SK-N-MC (cell line): ENCODE measurements around the gene ARMH4.

Source experiments
- DNase-seq: peaks from one replicate; pipeline ENCODE4 v3.0.0-alpha.2; 2011; ENCODE audit warnings: low read depth, low spot score
- H3K27ac ChIP-seq: fragments of 200-600 bp; sonication (generic); 2 replicates; pipeline ENCODE4 v1.5.1; 2016; ENCODE audit warnings: mixed run types
- H3K36me3 ChIP-seq: fragments of 200-600 bp; sonication (generic); 2 replicates; pipeline ENCODE4 v1.6.1; 2017; ENCODE audit warnings: antibody characterized with exemption, low read length, mixed read lengths; ENCODE audit not compliant: insufficient read depth
- H3K4me3 ChIP-seq: fragments of 200-600 bp; sonication (generic); 2 replicates; pipeline ENCODE4 v1.5.1; 2016
- H3K9ac ChIP-seq: fragments of 200-600 bp; sonication (generic); 2 replicates; pipeline ENCODE4 v1.8.0; 2017; ENCODE audit warnings: mixed run types, mixed read lengths; ENCODE audit not compliant: insufficient read length
- H3K9me3 ChIP-seq: fragments of 200-600 bp; sonication (generic); 2 replicates; pipeline ENCODE4 v1.6.1; 2017; ENCODE audit warnings: low read depth, mild to moderate bottlenecking, antibody characterized with exemption, low read length, moderate library complexity, mixed read lengths
- EZH2 ChIP-seq: fragments of 200-600 bp; sonication (generic); IDR thresholded peaks from one replicate; pipeline ENCODE4 v1.6.1; 2017; ENCODE audit warnings: antibody characterized with exemption
- FOXP2 ChIP-seq: optimal IDR thresholded peaks from 2 replicates; pipeline ENCODE3; 2011; ENCODE audit warnings: mild to moderate bottlenecking, moderate library complexity; ENCODE audit not compliant: insufficient read depth; ENCODE audit errors: extremely low read length, control extremely low read depth
- POLR2AphosphoS5 ChIP-seq: IDR thresholded peaks from 2 replicates; pipeline ENCODE4 v1.6.1; 2012; ENCODE audit warnings: mild to moderate bottlenecking, low read depth, low read length, borderline replicate concordance

Gene ARMH4

DNA sequence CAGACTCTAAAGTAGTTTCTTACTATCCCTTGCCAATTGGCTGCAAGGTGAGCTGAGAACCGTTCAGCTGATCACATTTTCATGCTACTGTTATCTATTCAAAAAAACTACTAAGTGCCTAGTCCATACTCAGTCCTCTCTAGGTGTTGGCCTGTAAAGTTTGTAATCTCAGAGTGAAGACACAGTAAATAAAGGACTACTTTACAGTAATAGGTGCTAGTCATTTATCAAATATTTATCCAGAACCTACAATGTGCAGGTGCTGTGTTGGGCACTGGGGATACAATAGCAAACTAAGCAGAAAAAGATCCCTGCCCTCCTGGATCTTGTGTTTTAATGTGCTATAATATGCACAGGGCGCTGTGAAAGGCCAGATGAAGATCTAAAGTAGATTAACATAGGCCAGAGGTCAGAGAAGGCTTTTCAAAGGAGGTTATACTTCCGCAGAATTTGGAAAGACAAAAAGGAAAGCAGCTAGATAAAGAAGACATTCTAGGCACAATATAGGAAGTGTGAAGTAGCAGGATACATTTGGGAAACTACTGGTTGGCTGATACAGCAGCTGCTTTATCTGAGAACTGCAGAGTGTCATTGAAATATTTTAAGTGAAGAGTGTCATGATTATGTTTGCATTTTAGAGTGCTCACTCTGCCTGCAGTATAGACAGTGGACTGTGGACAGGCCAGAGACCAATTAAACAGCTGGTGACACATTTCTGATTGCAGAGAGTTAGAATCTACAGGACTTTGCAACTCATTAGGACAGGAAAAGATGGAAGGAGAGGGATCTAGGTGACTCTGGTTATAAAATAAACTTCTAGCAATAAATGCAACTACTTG, 40.0 kb upstream of the ARMH4 start:
- H3K36me3 ChIP-seq: no peaks in the 10 kb centered on the region
- no peak overlapping the region for H3K9ac ChIP-seq
- H3K27ac ChIP-seq: no peak overlapping the region
- H3K4me3 ChIP-seq: no peak overlapping the region
- DNase-seq: no peak
- no peaks in the 10 kb centered on the region for H3K9me3 ChIP-seq
- no peak for TF ChIP-seq POLR2AphosphoS5
- no peak for TF ChIP-seq EZH2
- TF ChIP-seq FOXP2: no peak

DNA sequence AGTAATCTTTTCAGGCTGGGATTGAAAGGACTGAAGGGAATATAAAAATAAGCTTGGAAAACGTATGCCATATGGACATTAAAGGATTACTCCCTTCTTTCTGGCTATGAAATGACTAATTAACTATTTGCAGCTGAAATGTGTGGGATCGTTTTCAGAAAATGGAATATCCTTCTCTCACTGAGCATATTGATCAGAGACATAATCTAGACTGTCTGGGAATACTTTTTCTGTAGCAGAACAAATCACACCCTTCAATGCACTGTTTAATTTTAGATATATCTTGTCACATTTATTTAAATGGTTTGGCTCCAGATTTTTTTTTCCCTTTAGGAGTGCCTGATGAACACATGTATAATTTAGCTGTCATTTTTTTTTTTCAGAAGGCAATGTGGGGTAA, 37.2 kb upstream of the ARMH4 start:
- no peak overlapping the region for H3K9ac ChIP-seq
- no peaks in the 10 kb centered on the region for H3K9me3 ChIP-seq
- no peaks in the 10 kb centered on the region for H3K36me3 ChIP-seq
- DNase-seq: no peak
- H3K27ac ChIP-seq: no peak overlapping the region
- no peak overlapping the region for H3K4me3 ChIP-seq
- no peak for TF ChIP-seq EZH2

DNA sequence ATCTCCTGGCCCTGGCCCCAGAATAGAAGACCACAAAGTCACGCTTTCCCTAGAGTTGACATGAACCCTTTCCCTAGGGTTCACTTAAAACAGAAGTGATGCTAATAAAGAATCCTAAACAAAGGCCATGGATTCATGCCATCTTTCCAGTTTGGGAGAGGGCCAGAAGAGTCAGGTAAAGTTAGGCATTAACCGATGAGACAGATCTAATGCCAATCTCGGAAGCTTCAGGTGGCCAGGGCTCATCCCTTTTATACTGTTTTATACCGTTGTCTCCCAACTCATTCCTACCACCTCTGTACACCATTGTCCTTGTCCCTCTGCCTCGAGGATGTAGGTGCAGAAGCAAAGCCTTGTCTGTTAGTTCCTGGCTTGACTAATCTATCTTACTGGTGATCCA, 25.1 kb upstream of the ARMH4 start:
- Histone ChIP-seq H3K9me3 (no peaks in the 10 kb centered on the region), H3K4me3 (no peak overlapping the region), H3K9ac (no peak overlapping the region), H3K36me3 (no peaks in the 10 kb centered on the region), H3K27ac (no peak overlapping the region)
- no peak for DNase-seq
- no peak for TF ChIP-seq FOXP2
- no peak for TF ChIP-seq POLR2AphosphoS5
- no peak for TF ChIP-seq EZH2

DNA sequence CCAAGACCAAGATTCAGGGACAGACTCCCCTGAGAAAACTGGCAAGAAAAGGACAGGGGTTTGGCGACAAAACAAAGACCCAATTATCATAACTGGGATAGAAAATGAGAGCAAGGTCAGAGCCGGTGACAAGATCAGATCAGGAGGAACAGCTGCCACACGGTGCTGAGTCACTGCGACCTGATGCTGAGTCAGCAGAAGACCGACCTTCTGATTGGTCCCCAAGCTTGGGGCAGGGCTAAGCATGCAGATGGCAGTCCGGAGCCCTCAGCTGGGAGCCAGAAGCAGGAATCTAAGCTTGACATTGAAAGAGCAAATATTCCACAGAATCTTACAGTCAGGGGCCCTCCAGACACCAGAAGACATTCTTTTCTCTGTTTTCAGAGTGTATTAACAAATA, 19.1 kb upstream of the ARMH4 start:
- peak; percentile 57 for DNase-seq
- TF ChIP-seq EZH2: no peak
- TF ChIP-seq POLR2AphosphoS5: peak; percentile 70
- no peak for TF ChIP-seq FOXP2
- Histone ChIP-seq H3K9me3 (no peaks in the 10 kb centered on the region), H3K4me3 (peak overlapping the region; percentile 62), H3K27ac (peak overlapping the region; percentile 86), H3K9ac (peak overlapping the region; percentile 24), H3K36me3 (no peaks in the 10 kb centered on the region)

DNA sequence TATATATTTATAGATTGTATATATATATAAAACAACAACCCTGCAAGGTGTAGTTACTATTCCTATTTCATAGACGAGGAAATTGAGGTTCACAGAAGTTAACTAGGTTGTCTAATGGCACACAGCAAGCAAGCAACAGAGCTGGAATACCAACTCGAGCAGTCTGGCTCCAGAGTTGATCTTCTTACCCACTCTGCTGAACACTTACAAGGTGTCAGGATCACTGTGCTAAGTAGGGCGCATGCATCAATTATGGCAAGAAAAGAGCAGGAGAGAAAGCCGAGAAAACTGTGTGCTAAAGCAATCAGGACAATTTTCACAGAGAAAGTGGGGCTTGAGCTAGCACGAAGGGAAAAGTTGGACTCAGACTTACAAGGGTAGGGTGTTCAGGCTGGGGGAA, 15.9 kb upstream of the ARMH4 start:
- TF ChIP-seq POLR2AphosphoS5: no peak
- TF ChIP-seq EZH2: no peak
- no peak for TF ChIP-seq FOXP2
- DNase-seq: no peak
- no peaks in the 10 kb centered on the region for H3K36me3 ChIP-seq

DNA sequence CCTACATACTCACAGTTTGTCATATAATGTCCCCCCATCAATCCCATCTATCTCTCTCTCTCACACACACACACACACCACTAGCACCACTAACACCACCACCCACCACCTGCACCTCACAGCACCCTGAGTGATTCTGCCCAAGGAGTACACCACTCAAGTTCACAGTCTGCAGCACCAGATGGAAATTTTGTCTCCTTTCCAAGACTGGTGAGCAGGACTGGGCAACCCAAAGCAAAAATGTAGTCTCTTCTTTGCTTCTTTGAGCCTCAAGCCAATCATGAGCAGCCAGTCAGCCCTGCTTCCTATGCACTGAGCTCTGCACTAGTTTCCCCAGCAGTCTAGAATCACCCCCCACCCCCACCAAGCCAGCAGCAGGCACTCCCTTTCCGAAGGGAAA, 15.0 kb upstream of the ARMH4 start:
- Histone ChIP-seq H3K27ac (no peak overlapping the region), H3K4me3 (no peak overlapping the region)

More for the DNA sequence above, 15.9 kb upstream of the ARMH4 start:
- Histone ChIP-seq H3K9ac (no peak overlapping the region), H3K27ac (no peak overlapping the region), H3K4me3 (no peak overlapping the region), H3K9me3 (no peaks in the 10 kb centered on the region)

DNA sequence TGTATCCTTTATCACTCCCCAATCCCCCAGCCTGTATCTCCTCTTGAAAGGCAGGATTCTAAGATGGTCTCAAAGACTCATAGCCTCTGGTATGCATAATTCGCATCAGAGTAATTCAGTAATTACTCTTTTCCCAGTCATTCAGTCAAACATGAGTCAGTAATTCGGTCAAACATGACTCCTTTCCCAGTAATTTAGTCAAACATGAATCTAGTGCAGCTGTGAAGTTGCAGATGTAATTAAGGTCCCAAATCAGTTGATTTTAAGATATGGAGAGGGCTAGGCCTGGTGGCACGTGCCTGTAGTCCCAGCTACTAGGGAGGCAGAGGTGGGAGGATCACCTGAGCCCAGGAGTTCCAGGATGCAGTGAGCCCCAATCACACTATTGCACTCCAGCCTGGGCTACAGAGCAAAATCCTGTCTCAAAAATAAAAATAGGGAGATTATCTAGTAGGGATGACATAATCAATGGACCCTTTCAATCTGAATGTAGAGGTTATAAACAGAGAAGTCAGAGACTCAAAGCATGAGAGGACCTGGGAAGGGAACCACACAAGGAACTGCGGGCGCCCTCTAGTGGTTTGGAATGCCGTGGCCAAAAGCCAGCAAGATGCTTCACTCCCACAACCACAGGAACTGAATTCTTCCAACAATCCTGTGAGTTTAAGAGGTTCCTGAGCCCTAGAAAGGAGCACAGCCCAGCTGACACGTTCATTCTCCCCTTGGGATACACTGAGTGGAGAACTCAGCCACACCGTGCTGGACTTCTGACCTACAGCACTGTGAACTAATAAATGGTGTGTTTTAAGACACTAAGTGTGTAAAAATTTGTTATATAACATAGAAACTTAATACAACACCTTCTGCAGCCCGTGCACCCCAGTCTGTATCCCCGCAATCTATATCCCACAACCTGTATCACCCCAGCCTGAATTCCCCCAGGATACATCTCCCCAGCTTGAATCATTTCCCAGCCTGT, 14.3 kb upstream of the ARMH4 start:
- Histone ChIP-seq H3K9ac (no peak overlapping the region), H3K36me3 (no peaks in the 10 kb centered on the region), H3K4me3 (no peak overlapping the region), H3K9me3 (no peaks in the 10 kb centered on the region), H3K27ac (no peak overlapping the region)
- no peak for TF ChIP-seq POLR2AphosphoS5
- no peak for TF ChIP-seq EZH2
- TF ChIP-seq FOXP2: no peak
- peak; percentile 24 for DNase-seq

More for the DNA sequence above, 15.0 kb upstream of the ARMH4 start:
- no peak overlapping the region for H3K9ac ChIP-seq
- H3K36me3 ChIP-seq: no peaks in the 10 kb centered on the region
- H3K9me3 ChIP-seq: no peaks in the 10 kb centered on the region
- no peak for TF ChIP-seq FOXP2
- no peak for TF ChIP-seq POLR2AphosphoS5
- no peak for TF ChIP-seq EZH2
- DNase-seq: no peak

DNA sequence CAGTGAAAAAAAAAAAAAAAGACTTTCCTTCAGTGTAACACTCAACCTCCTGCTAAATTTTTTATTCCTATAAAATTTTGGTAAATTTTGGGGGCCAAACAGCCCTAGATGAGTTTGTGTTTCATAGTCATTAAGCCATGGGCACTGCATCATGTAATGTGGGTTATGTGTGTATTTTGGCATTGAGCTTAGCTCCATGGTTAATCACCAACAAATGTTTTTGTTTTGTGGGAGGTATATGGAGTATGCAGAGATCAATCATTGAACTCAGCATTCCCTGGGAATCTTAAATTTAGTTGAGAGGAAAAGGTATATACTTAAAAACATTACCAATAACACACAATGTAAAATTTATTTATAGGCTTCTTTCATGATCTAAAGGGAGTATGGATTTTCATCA, 8.5 kb upstream of the ARMH4 start:
- no peaks in the 10 kb centered on the region for H3K36me3 ChIP-seq
- DNase-seq: no peak
- no peak overlapping the region for H3K9ac ChIP-seq
- no peak for TF ChIP-seq FOXP2
- no peak for TF ChIP-seq EZH2
- no peak for TF ChIP-seq POLR2AphosphoS5
- no peak overlapping the region for H3K4me3 ChIP-seq
- H3K9me3 ChIP-seq: no peaks in the 10 kb centered on the region
- no peak overlapping the region for H3K27ac ChIP-seq
